C4-2B (cell line): ENCODE measurements around the gene CRLF1.

Experiments
- H3K27ac ChIP-seq: fragments of 450-650 bp; 2 replicates; pipeline ENCODE4 v1.5.1; 2017
- ZFX ChIP-seq: fragments of 450-650 bp; IDR thresholded peaks from 2 replicates; pipeline ENCODE4 v1.6.1; 2017
- TF ChIP-seq, protein P1 (sequence below): fragments of 450-650 bp; conservative IDR thresholded peaks from 2 replicates; pipeline ENCODE4 v1.5.1; 2017; ENCODE audit warnings: mild to moderate bottlenecking

CRLF1 gene

DNA sequence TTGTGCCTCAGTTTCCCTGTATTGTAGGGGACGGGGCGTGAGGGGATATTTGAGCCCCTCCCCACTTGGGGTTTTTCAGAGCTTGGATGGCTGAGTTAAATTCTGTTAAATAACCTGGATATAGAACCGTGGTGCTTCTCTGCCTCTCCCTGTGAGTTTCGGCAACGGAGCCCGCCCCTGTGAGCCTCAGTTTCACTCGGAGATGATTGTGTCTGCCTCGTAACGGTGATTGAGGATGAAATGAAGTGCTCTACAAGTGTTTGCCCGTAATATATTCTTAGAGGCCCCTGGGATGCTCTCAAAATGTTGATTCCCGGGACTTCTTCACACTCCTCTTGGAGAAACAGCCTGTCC lies 48.4 kb downstream of the CRLF1 start:
- peak overlapping the region; percentile 88 for H3K27ac ChIP-seq
- TF ChIP-seq, protein P1, sequence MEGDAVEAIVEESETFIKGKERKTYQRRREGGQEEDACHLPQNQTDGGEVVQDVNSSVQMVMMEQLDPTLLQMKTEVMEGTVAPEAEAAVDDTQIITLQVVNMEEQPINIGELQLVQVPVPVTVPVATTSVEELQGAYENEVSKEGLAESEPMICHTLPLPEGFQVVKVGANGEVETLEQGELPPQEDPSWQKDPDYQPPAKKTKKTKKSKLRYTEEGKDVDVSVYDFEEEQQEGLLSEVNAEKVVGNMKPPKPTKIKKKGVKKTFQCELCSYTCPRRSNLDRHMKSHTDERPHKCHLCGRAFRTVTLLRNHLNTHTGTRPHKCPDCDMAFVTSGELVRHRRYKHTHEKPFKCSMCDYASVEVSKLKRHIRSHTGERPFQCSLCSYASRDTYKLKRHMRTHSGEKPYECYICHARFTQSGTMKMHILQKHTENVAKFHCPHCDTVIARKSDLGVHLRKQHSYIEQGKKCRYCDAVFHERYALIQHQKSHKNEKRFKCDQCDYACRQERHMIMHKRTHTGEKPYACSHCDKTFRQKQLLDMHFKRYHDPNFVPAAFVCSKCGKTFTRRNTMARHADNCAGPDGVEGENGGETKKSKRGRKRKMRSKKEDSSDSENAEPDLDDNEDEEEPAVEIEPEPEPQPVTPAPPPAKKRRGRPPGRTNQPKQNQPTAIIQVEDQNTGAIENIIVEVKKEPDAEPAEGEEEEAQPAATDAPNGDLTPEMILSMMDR = no peak
- no peak for TF ChIP-seq ZFX

DNA sequence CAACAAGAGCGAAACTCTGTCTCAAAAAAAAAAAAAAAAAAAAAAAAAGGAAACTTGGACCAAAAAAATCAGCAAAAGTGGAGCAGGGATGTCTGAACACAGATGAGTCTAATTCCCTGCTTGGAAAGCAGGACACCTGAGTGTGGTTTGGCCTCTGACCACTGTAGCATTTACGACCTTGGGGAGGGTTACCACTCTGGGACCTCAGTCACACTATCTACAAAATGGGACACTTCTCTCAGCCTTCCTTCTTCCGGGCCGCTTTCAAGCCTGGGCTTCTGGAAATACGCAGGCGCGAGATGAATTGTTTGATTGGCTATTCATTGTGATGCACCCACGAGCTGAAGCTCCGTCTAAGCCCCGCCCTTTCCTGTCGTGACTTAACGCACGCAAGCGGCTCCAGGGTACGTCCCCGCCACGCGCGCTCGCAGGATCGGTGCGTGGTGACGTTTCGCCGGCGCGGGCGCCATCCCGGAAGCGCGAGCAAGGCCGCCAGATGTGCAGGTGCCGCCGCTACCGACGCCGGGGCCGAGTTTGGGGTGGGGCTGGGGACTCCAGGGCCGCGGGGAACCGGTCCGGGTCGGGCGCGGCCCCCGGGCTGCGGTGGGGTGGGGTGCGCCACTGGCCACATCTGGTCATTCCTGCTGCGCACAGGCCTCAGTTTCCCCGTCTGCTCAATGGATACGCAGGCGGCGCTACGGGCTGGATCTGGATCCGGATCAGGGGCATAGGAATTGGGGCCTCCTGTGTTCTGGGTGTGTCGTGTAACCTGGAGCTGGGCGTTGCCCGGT lies 49.0 kb downstream of the CRLF1 start, which contains the start of gene KXD1:
KXD1 (plus strand) TSS at position 460 of the 791 bp plus-strand sequence. CDS start 4,187 bp downstream, outside the sequence.
- peak within 1 kb of the TSS; percentile 88 for H3K27ac ChIP-seq
- TF ChIP-seq, protein P1 = no peak
- TF ChIP-seq ZFX = peak; percentile 44; the same call in 1 of the 2 replicates

DNA sequence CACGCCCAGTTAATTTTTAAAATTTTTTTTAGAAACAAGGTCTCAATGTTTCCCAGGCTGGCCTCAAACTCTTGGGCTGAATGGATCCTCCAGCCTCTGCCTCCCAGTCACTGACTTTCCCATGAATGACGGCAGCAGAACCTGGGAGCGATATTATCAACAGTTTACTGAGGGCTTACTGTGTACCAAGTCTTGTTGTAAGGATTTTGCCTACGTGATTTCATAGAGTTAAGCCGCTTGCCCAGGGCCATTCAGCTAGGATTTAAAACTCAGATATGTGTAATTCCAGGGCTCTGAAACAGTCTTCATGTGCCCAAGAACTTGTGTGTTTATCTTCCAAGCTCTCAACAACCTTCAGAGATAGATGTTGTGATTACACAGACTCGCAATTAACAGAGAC lies 55.0 kb downstream of the CRLF1 start:
- TF ChIP-seq, protein P1 = no peak
- no peak for TF ChIP-seq ZFX

DNA sequence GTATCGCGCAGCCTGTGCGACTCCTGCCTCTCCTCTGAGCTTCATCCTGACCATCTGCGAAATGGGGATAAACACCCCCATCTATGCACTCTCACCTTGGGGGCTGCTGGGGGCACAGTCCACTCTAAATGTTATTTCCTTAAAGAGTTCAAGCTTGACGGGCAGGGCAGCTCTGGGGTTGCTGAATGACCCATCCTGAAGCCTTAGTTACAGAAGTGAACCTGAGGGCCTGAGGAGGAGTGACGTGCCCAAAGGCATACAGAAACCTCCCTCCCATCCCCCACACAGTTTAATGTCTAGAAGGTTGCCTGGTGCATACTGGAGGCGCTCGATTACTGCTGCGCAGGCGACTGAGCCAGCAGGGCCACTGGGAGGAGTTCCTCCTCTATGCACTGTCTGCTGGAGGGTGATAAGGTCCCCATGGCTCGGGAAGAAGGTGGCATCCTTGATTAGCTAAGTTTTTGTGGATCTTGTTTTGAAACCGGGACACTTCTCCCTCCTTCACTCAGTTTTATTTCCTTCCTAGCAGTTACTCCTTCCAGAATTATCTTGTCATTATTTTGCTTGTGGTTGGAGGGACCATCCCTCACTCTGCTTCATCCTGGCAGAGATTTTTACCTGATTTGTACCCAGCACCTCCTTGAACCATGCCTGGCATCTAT lies 62.7 kb downstream of the CRLF1 start:
- no peak for TF ChIP-seq ZFX
- H3K27ac ChIP-seq = peak overlapping the region; percentile 78

More for the DNA sequence above, 55.0 kb downstream of the CRLF1 start:
- H3K27ac ChIP-seq = no peak overlapping the region
